Caki2 (cell line): ENCODE measurements around the gene MGLL. TPM values are rescaled to one million over a fixed set of nuclear protein-coding genes. Genes with fewer than 3 reads are reported as not detected.
"Not testable (repeated sequence)": the region's sequence is repeated elsewhere in the genome, so short reads cannot be mapped to it uniquely, and the experiment has no call there.

Experiments
- DNase-seq: peaks from one replicate; pipeline ENCODE4 v3.0.0-alpha.2; 2015; ENCODE audit warnings: low read depth
- in situ Hi-C: cut with HindIII; loops from 2 replicates; pipeline ENCODE4 v1.10.0; 2016; ENCODE audit warnings: low sequenced_read_pairs, low pct_unique_long_range_greater_than_20kb, mixed read lengths
- total RNA-seq: library from RNA; depleted of rRNA; stranded (reverse); fragments of >200 nt; shearing (Covaris generic); gene quantifications from 2 replicates; pipeline ENCODE4 v1.2.3, GENCODE V29; 2014; ENCODE audit warnings: low replicate concordance

The MGLL gene
- total RNA-seq, 1 experiment from 2014 or later: 53.0 TPM

GRCh38 chr3:127694467-127695215 lies 127.7 kb downstream of the MGLL start:
- in situ Hi-C loops: no loop called here

DNA sequence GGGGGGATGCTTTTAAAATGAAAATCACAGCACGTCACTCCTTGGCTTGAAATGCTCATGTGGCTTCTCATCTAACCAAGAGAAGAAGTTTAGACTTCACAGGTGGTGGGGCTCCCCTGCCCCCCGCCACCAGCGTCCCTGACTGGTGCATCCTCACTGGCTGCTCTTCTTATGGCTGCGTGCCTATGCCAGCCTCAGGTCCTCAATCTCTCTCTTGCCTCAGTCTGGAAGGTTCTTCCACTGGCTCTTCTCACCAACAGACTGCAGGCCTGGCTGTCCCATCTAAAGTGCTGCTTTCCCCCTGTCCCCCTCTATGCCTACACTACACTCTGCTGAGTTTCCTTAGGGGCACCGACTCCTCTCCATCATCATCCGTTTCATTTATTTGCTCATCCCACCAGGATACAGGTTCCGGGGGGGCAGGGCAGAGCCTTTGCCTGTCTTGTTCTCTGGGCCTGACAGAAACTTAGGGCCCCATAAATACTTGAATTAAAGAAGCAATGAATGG lies 128.9 kb downstream of the MGLL start:
- no peak for DNase-seq
- in situ Hi-C loops: no loop called here

More at GRCh38 chr3:127694467-127695215, 127.7 kb downstream of the MGLL start:
- DNase-seq: peak; percentile 57

DNA sequence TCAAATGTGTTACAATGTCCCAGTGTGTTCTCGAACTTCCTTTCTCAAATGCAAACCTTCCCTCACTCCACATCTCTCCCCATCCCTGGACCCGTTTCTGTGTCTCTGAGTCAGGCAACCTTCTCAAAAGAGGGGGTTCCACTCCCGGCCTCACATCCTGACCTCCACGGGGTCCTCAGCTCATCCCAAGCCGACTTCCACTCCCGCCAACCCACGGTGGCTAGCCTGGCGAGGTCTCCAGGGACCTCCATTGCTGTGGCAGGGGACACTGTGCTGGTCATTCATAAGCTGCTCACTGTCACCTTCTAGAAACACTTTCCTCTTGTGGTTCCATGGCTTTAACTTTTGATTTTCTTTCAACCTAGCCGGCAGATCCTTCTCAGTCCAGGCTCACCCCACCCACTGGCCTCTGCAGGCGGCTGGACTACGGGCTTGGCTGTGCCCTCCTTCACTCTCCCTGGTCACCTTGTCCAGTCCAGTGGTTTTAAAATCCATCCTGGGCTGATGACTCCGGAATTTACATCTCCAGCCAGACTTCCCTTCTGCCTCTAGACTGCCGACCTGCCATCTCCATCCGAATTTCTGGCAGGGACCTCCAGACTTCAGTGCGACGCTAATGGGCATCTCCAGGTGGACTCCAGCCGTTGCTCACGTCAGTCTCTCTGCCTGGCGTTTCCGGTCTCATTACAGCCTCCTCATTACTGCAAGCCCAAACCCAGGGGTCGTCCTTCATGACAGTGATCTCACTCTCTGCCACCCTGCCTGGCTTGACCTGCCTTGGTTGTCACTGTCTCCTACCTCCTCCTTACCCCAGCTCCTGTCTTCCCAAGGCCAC lies 129.6 kb downstream of the MGLL start:
- in situ Hi-C loops: no loop called here

GRCh38 chr3:127691974-127692373 lies 130.3 kb downstream of the MGLL start:
- no peak for DNase-seq
- in situ Hi-C loops: no loop called here

More for the DNA sequence above, 129.6 kb downstream of the MGLL start:
- no peak for DNase-seq

- DNase-seq: peak; percentile 73
- in situ Hi-C loops: no loop called here
These were observed 130.8 kb downstream of the MGLL start for GRCh38 chr3:127691489-127691888.

- DNase-seq: peak; percentile 45
- in situ Hi-C loops: no loop called here
These were observed 131.4 kb downstream of the MGLL start for GRCh38 chr3:127690823-127691452.

DNA sequence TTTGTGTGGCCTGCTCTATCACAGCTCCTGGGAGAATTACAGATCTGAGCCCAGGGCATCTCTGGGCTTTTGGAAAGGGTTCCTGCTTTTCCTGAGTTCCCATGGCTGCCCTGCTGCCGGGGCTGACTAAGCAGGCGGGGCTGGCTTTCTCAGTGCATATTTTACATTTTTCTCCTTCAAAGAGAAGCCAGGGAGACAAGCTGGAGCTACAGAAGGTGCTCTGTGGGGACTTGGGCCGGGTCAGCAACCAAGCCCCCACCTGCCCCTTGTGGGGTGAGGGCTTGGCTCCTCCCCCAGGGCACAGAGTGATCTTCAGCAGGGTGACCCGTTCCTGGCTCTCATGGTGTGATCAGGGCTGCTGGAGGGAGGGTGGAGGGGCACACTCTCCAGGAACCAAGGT lies 132.2 kb downstream of the MGLL start:
- DNase-seq: peak; percentile 44
- in situ Hi-C loops: no loop called here

- DNase-seq: no peak
- in situ Hi-C loops: no loop called here
These were observed 133.0 kb downstream of the MGLL start for GRCh38 chr3:127689266-127689860.

DNA sequence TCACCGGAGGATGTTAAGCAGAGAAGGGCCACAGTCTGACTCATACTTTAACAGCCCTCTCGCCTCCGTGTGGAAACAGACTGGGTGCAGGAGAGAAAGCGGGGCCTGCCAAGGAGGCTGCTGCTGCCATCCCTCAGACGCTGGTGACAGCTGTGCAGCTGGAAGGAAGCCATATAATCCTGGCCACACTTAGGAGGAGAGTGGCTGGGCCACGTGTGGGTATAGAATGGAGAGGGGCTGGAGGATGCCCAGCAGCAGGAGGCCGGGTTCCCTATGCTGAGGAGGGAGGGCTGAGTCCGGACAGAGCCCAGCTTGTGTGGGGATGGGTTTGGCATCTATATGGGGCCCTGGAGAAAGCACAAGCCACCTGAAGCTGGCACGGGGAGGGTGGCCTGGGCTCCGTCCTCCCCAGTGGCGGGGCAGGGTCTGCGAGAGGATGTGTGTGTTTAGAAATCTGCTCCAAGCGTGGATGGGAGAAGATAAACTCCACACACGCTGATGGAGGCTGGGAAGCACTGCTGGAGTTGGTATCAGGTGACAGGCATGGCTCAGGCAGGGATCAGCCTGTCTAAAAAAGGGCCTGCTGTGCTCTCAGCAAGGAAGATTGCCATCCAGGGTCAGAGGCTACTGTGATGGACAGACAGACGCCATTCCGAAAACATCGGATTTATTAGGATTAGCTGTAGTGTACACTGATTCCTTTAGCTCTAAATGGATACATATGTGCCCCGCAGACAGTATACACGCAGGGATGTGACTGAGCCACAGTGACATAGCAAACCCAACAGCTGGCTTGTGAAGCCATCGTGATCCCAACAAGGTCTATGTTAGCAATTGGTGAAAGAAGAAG lies 133.7 kb downstream of the MGLL start:
- no peak for DNase-seq
- in situ Hi-C loops: no loop called here

DNA sequence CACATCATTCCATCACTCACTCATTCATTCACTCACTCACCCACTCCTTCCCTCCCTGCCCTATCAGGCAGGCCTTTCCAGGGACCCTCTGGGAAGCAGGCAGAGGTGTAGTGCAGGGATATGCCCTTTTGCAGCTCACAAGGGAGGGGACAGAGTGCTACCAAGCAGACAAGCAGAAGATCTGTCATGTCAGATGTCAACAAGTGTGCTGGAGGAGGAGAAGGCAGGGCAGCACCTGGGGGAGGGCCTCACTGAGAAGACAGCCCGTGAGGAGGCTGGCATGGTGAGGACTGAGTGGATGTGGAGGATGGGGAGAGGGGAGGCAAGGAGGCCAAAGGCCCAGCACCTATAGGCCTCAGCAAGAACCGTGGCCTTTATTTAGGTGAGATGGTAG lies 134.3 kb downstream of the MGLL start:
- DNase-seq: no peak
- in situ Hi-C loops: no loop called here

DNA sequence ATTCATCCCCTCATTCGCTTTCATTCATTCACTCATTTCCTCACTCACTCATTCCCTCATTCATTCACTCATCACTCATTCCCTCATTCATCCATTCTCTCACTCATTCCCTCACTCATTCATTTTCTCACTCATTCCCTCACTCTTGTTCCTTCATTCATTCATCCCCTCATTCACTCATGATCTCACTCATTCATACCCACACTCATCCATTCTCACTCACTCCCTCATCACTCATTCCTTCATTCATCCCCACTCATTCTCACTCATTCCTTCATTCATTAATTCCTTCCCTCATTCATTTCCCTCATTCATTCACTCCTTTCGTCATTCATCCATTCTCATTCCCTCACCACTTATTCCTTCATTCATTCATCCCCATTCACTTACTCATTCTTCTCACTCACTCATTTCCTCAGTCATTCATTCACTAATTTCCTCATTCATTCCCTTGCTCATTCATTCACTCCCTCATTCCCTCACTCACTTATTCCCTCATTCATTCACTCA lies 135.0 kb downstream of the MGLL start:
- DNase-seq: no peak
- in situ Hi-C loops: no loop called here

DNA sequence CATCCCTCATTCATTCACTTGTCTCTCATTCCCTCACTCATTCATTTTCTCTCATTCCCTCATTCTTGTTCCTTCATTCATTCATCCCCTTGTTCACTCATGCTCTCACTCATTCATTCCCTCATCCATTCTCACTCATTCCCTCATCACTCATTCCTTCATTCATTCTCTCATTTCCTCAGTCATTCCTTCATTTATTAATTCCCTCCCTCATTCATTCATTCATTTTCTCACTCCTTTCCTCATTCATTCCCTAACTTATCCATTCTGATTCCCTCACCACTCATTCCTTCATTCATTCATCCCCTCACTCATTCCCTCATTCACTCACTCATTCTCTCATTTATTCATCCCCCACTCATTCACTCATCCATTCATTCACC lies 135.8 kb downstream of the MGLL start:
- no peak for DNase-seq
- in situ Hi-C loops: no loop called here

- in situ Hi-C loops: no loop called here
- DNase-seq: no peak
These were observed 136.4 kb downstream of the MGLL start for GRCh38 chr3:127685708-127686511.

DNA sequence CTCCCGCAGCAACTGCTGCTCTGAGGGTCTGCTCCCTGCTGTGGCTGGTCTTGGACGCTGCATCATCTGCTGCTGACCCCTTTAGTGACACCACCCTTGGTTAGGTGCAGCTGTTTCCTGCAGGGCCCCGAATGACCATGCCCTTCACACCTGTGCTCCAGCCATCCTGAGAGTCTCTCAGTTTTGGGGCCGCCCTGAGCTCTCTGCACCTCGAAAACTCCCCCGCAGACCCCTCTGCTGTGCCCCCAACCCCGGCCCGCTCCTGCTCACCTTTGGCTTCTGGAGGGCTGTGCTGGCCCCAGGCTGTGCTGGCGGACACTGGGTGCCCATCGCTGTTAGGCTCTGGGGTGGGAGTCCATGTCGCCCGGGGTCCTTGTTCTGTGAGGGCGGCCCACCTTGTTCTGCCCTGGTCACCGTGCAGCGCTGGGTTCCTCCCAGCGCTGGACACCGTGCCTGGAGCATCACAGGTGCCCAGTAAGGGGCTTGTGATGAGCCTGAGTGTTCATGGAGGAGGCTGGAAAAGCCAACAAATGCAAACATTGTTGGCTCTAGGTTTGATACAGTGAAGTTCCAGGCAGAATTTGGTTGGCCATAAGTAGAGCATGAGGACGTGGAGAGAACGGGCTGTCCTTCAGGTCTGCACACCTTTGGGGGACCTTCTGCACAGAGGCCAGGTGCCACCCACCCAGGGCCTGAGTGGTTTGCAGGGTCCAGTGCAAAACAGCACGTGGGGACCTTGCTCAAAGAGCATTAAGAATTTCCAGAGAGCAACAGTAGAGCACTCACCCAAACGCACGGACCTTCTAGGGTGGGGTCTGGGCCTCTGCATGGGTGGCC lies 137.2 kb downstream of the MGLL start:
- no peak for DNase-seq
- in situ Hi-C loops: no loop called here

GRCh38 chr3:127682561-127682960 lies 139.8 kb downstream of the MGLL start:
- no peak for DNase-seq
- in situ Hi-C loops: no loop called here

- DNase-seq, in situ Hi-C loops: not testable (repeated sequence)
These were observed 140.2 kb downstream of the MGLL start for GRCh38 chr3:127682175-127682554.
